NB4 (cell line): ENCODE results near the gene SPHK1.

ENCODE experiments used
- MYC ChIP-seq: IDR thresholded peaks from 2 replicates; pipeline ENCODE4 v1.6.1; 2011; ENCODE audit warnings: low read depth, low read length
- TF ChIP-seq, protein P1 (sequence below): IDR thresholded peaks from one replicate; pipeline ENCODE4 v1.5.1; 2012; ENCODE audit warnings: low read depth, low read length

DNA sequence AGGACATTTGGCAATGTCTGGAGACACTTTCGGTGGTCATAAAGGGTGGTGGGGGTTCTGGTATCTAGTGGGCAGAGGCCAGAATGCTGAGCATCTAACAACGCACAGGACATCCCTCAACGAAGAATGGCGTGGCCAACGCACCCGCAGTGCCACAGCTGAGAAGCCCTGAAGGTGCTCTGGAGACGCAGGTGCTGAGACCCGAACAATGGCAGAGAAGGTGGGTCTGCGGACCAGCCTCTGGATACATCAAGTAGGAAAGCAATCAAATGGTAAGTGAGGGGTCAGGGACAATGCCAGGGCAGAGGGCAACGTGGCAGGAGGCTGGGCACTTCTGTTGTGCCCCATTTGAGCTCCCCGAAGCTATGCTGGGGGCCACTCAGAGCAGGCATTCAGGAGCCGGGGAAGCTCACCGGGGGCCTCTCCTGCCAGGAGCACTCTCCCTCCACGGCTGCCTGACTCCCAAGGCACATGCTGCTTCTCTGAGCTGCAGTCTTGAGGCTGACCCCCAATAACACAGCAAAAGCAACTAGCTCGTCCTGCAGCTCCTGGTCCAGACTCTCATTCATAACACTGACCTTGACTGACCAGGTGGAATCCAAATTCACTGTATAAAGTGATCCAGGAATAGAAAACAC, 26.0 kb downstream of the SPHK1 start:
- TF ChIP-seq, protein P1, sequence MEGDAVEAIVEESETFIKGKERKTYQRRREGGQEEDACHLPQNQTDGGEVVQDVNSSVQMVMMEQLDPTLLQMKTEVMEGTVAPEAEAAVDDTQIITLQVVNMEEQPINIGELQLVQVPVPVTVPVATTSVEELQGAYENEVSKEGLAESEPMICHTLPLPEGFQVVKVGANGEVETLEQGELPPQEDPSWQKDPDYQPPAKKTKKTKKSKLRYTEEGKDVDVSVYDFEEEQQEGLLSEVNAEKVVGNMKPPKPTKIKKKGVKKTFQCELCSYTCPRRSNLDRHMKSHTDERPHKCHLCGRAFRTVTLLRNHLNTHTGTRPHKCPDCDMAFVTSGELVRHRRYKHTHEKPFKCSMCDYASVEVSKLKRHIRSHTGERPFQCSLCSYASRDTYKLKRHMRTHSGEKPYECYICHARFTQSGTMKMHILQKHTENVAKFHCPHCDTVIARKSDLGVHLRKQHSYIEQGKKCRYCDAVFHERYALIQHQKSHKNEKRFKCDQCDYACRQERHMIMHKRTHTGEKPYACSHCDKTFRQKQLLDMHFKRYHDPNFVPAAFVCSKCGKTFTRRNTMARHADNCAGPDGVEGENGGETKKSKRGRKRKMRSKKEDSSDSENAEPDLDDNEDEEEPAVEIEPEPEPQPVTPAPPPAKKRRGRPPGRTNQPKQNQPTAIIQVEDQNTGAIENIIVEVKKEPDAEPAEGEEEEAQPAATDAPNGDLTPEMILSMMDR, result no peak
- TF ChIP-seq MYC, result no peak
